ENCODE data around the gene DKC1. TPM values are rescaled to one million over a fixed set of nuclear protein-coding genes. Genes with fewer than 3 reads are reported as not detected.

The DKC1 gene
- 26.3 and 29.8 TPM in 2 replicates for total RNA-seq

DNA sequence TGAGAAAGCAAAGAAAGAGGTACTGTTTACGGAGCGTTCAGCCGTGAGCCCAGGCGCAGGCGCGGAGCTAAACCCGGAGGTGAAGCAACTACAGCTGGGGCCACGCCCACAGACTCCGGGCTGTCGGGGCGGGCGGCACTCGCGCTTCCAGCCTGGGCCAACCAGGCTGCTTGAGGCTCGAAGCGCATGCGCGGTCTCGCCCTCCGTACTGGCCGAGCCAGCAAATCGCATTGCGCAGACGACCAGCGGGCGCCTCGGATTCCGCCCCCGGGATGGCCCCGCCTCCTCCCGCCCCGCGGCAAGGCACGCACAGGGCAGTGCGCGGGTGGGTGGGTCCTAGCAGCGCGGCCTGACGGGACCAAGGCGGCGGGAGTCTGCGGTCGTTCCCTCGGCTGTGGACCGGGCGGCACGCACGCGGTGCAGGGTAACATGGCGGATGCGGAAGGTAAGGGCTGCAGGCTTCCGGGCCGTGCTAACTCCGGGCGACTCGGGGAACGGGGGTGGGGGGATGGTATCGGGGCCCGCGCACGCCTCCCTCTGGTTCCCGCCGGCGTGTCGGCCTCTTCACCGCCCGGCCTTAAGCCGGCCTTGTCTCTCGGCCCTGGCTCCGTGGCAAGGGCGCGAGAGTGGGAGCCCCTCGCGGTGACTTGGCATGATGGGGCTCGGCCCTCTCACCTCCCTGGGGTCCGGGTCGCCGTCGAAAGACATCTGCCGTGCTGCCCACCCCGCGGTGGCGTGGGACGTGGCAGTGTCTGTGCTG is at the start of gene DKC1:
Gene DKC1, plus strand, starts transcription at position 328 of the 760 bp plus-strand sequence. Its CDS starts 102 bp downstream, at position 430.

DNA sequence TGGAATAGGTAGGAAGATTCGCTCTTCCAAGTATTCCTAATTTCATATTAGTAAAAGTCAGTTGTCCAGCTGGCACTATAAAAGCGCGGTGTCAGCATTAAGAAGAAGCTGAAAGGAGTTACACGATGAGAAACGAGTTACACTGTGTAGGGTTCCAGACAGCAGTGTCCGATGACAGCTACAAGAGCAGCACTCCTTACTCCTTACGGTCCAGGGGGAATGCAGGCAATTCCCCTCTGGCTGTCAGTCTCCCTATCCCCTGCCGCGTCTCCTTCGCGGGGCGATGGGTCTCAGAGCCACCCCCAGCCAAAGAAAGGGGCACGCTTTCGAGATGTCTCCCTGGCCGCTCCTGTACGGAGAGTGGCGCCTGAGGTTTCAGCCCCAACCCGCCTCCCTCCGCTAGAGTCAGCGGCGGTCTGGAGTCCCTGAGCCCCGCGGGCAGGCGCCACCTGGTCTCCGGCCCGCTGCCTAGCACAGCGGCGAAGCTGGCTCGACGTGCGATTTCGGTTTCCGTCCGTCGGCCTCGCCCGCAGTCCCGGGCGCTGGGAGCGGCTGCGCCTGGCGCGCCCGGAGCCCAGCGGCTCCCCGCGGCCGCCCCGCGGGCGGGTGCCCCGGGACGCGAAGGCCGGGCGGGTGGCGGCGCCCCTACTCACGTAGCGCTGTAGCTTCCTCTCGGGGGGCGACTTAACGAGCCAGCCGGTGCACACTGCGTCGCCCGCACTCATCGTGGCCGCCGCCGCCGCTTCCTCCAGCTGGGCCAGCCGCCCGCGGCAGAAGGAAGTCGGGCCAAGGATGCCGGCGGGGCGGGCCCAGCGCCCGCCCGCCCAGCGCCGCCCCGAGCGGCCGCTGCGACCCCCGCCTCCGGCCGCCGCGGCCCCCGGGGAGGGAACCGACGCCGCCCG is 12.1 kb upstream of the DKC1 start, which contains the start of gene GAB3:
Gene GAB3, minus strand, starts transcription at position 777 of the 902 bp plus-strand sequence. Its CDS starts 52 bp downstream, at position 725.

DNA sequence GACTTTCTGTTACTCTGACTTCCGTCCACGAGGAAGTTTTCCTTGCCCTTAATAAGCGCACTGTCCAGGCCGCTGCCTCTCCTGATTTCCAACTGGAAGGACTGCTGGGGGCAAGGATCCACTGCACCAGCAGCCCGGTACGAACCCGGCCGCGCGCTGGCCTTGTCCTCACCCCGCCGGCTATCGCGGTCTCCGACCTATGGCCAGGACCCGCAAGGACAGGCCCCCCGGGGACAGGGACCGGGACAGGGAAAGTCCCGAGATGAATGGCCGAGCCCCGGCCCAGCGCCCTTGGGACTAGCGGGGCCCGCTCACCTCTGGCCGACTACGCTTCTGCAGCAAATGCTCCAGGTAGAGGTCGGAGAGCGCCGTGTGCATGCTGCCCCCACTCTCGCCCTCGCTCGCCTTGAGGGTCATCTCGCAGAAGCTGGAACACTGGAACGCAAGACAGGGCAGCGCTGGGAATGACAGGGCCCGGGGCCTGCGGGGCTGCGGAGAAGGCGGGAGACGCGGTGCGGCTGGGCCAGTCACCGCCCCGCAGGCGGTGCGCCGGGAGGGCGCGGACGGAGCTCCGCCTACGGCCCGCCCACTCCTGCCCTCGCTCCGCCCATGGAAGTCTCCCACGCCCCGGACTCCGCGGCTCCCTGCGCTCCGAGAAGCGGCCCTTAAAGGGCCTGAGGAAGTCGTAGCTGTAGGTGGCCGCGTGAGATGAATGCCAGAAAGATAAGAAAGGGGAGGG is 42.5 kb downstream of the DKC1 start, which contains the start of gene MPP1:
Gene MPP1, minus strand, starts transcription at position 529 of the 739 bp plus-strand sequence. Its CDS starts 112 bp downstream, at position 417.

Other genes starting within 250 kb of the DKC1 start
- 38.3 and 43.5 TPM in 2 replicates for gene FAM3A, start 246.6 kb upstream of the DKC1 start, total RNA-seq
- 141 and 233 TPM in 2 replicates for gene G6PD, start 216.0 kb upstream of the DKC1 start, total RNA-seq
- gene IKBKG, start 215.2 kb upstream of the DKC1 start, total RNA-seq: 26.5 and 28.6 TPM in 2 replicates
- not detected in 2 replicates for gene CTAG1A, start 177.7 kb upstream of the DKC1 start, total RNA-seq
- not detected in 2 replicates for gene CTAG1B, start 143.6 kb upstream of the DKC1 start, total RNA-seq
- gene CTAG2, start 109.3 kb upstream of the DKC1 start, total RNA-seq: not detected in 2 replicates
- gene GAB3, start 11.8 kb upstream of the DKC1 start, total RNA-seq: 6.5 and 7.3 TPM in 2 replicates
- 38.7 and 49.1 TPM in 2 replicates for gene MPP1, start 42.6 kb downstream of the DKC1 start, total RNA-seq
- gene SMIM9, start 71.8 kb downstream of the DKC1 start, total RNA-seq: not detected in 2 replicates
- gene F8A1, start 123.5 kb downstream of the DKC1 start, total RNA-seq: 8.3 TPM in 1 of 2 replicates, not detected in the other